ENCODE measurements around the gene PODXL. TPM values are rescaled to one million over a fixed set of nuclear protein-coding genes. Genes with fewer than 3 reads are reported as not detected.

The PODXL gene
- total RNA-seq, 5 donors from 2014 or later (not counting 1 experiment from before 2014, with no cell fraction given): 0.63 to 2.6 (median 1.5) TPM

DNA sequence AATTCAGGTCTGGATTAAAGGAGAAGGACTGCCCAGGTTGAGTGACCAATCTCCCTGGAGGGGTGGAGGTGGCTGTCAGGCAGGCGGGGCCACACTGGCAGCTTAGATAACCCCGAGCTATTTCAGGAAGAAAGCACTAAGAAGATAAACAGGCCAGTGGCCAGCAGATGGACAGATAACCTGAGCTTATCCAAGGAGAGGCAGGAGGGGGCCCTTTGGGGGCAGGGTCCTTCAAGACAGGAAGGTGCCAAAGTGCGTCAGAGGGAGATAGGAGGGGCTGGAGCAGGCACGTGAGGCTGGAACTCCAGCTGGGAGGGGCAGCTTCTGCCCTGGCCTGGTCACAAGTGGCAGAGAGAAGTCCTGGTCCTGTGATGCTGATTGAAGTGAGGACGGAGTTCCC lies 29.8 kb upstream of the PODXL start:
- no peaks in the 10 kb centered on the region for H3K9me3 Mint-ChIP-seq
- no peaks in the 10 kb centered on the region for H3K9me3 ChIP-seq
- H3K4me3 Mint-ChIP-seq: no peak overlapping the region
- H3K4me1 Mint-ChIP-seq: no peaks in the 10 kb centered on the region
- no peaks in the 10 kb centered on the region for H3K4me1 ChIP-seq (ENCODE audit: control insufficient read depth in 1 of 2, extremely low read depth in 1 of 2, insufficient read depth in 2 of 2, low read length in 2 of 2)
- ChIA-PET CTCF (no interaction called here), POLR2A (no interaction called here)
- no peak overlapping the region for H3K27ac ChIP-seq (ENCODE audit: low read length)
- WGBS (ENCODE audit: insufficient coverage): 68% methylated on average over 4 of the region's 5 CpGs
- H3K36me3 ChIP-seq (ENCODE audit: control insufficient read depth in 2 of 2, extremely low read depth in 1 of 2, insufficient read depth in 1 of 2, low read length in 1 of 2): no peaks in the 10 kb centered on the region
- peaks cover 0 to 15% of the 10 kb centered on the region in 2 experiments for H3K27me3 ChIP-seq (replicated peaks in 1 of 2; ENCODE audit: control insufficient read depth in 2 of 2, extremely low read depth in 1 of 2, insufficient read depth in 2 of 2, low read length in 1 of 2)
- no peak for ATAC-seq (replicated peaks in 1 of 4)
- H3K27ac Mint-ChIP-seq: no peak overlapping the region
- no peaks in the 10 kb centered on the region for H3K36me3 Mint-ChIP-seq
- DNase-seq: no peak
- no peak overlapping the region for H3K4me3 ChIP-seq (ENCODE audit: control insufficient read depth in 1 of 2, extremely low read depth in 1 of 2, low read length in 1 of 2)
- peaks cover 0 to 10% of the 10 kb centered on the region in 2 donors for H3K27me3 Mint-ChIP-seq

DNA sequence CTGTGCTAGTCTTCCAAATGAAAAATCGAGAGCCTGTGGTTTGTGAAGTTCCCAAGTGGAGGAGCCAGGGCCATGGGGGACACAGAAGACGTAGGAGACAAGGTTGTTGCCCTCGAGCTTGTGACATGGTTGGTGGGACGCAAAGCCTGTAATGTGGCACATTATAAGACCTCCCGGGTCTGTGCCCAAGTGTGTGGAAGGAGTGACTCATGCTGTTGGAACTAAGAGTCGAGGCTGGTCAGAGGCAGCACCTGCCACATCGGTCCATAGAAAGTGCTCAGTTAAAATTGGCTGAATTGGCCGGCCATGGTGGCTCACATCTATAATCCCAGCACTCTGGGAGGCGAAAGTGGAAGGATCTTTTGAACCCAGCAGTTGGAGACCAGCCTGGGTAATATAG lies 27.0 kb upstream of the PODXL start:
- CTCF ChIA-PET: no interaction called here
- Histone ChIP-seq H3K4me1 (ENCODE audit: control insufficient read depth in 1 of 2, extremely low read depth in 1 of 2, insufficient read depth in 2 of 2, low read length in 2 of 2) (no peaks in the 10 kb centered on the region), H3K27me3 (replicated peaks in 1 of 2; ENCODE audit: control insufficient read depth in 2 of 2, extremely low read depth in 1 of 2, insufficient read depth in 2 of 2, low read length in 1 of 2) (peaks cover 0 to 17% of the 10 kb centered on the region in 2 experiments), H3K4me3 (ENCODE audit: control insufficient read depth in 1 of 2, extremely low read depth in 1 of 2, low read length in 1 of 2) (no peak overlapping the region), H3K27ac (ENCODE audit: low read length) (no peak overlapping the region), H3K9me3 (no peaks in the 10 kb centered on the region), H3K36me3 (ENCODE audit: control insufficient read depth in 2 of 2, extremely low read depth in 1 of 2, insufficient read depth in 1 of 2, low read length in 1 of 2) (no peaks in the 10 kb centered on the region)
- no peaks in the 10 kb centered on the region for H3K4me1 Mint-ChIP-seq
- no peaks in the 10 kb centered on the region for H3K36me3 Mint-ChIP-seq
- no peak overlapping the region for H3K27ac Mint-ChIP-seq
- H3K4me3 Mint-ChIP-seq: no peak overlapping the region
- WGBS (ENCODE audit: insufficient coverage): 76% methylated on average over 6 of the region's 9 CpGs
- POLR2A ChIA-PET: no interaction called here
- ATAC-seq (replicated peaks in 1 of 4) (no peak), DNase-seq (no peak)
- no peaks in the 10 kb centered on the region for H3K9me3 Mint-ChIP-seq
- peaks cover 0 to 9% of the 10 kb centered on the region in 2 donors for H3K27me3 Mint-ChIP-seq

DNA sequence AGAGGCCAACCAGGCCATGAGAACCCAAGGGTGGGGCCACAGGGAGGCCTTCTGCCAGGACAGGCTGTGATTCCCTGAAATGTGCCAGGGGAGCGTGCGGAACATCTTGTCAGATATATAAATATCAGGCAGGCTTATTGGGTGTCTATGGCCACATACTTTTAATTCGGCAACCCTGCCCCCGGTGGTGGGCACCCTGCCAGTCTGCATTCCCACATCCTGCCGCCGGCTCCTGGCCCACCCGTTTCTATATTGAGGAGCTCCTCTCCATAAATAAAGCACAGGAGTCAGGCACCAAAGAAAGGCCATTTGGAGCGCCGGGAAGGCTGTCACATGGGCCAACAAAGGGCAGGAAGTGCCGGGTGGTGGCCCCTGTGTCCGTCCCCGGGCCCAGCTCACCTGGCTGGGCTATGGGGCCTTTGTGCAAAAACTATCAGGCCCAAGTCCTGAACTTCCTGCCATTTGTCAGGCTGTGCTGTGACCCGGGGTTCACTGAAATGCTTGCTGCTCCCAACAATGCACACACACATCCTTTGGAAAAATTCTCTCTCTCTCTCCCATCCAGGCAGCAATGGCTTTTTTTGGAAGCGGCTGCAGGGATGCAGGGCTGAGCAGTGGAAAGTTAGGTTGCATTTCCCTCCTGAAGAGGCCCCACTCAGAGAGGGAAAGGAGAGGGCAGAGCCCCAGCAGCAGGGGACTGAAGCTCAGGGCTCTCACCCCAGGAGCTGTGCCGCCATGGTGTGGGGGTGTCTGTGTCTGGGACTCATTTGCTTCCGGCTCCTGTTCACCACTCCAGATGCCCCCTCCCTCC lies 25.0 kb upstream of the PODXL start:
- Mint-ChIP-seq H3K9me3 (no peaks in the 10 kb centered on the region), H3K4me1 (no peaks in the 10 kb centered on the region), H3K4me3 (no peak overlapping the region), H3K27me3 (peaks cover 0 to 9% of the 10 kb centered on the region in 2 donors), H3K27ac (no peak overlapping the region), H3K36me3 (no peaks in the 10 kb centered on the region)
- Histone ChIP-seq H3K27ac (ENCODE audit: low read length) (no peak overlapping the region), H3K4me3 (ENCODE audit: control insufficient read depth in 1 of 2, extremely low read depth in 1 of 2, low read length in 1 of 2) (no peak overlapping the region), H3K9me3 (no peaks in the 10 kb centered on the region), H3K27me3 (replicated peaks in 1 of 2; ENCODE audit: control insufficient read depth in 2 of 2, extremely low read depth in 1 of 2, insufficient read depth in 2 of 2, low read length in 1 of 2) (peaks cover 0 to 17% of the 10 kb centered on the region in 2 experiments), H3K4me1 (ENCODE audit: control insufficient read depth in 1 of 2, extremely low read depth in 1 of 2, insufficient read depth in 2 of 2, low read length in 2 of 2) (no peaks in the 10 kb centered on the region), H3K36me3 (ENCODE audit: control insufficient read depth in 2 of 2, extremely low read depth in 1 of 2, insufficient read depth in 1 of 2, low read length in 1 of 2) (no peaks in the 10 kb centered on the region)
- CTCF ChIA-PET: no interaction called here
- 63% methylated on average over 12 of the region's 16 CpGs for WGBS (ENCODE audit: insufficient coverage)
- ATAC-seq (replicated peaks in 1 of 4): no peak
- POLR2A ChIA-PET: no interaction called here
- no peak for DNase-seq

DNA sequence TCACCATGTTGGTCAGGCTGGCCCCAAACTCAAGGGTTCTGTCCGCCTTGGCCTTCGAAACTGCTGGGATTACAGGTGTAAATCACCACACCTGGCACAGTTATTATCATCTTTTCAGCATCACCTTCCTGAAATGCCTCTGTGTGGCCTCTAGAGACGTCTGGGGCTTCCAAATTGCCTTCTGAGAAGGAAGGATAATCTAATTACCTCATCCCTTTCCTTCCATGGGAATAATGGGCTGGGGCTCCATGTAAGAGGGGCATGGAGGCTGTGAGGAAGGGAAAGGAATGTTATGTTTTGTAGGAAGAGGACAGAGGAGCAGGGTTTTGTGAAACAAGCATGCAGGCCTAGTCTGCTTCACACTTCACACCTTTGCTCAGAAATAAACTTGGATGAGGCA lies 22.2 kb upstream of the PODXL start:
- Histone ChIP-seq H3K9me3 (no peaks in the 10 kb centered on the region), H3K36me3 (ENCODE audit: control insufficient read depth in 2 of 2, extremely low read depth in 1 of 2, insufficient read depth in 1 of 2, low read length in 1 of 2) (no peaks in the 10 kb centered on the region), H3K27ac (ENCODE audit: low read length) (no peak overlapping the region), H3K4me3 (ENCODE audit: control insufficient read depth in 1 of 2, extremely low read depth in 1 of 2, low read length in 1 of 2) (no peak overlapping the region), H3K4me1 (ENCODE audit: control insufficient read depth in 1 of 2, extremely low read depth in 1 of 2, insufficient read depth in 2 of 2, low read length in 2 of 2) (no peaks in the 10 kb centered on the region), H3K27me3 (replicated peaks in 1 of 2; ENCODE audit: control insufficient read depth in 2 of 2, extremely low read depth in 1 of 2, insufficient read depth in 2 of 2, low read length in 1 of 2) (peaks cover 0 to 15% of the 10 kb centered on the region in 2 experiments)
- ChIA-PET POLR2A (no interaction called here), CTCF (no interaction called here)
- peaks cover 0 to 5% of the 10 kb centered on the region in 2 donors for H3K27me3 Mint-ChIP-seq
- H3K4me3 Mint-ChIP-seq: no peak overlapping the region
- H3K27ac Mint-ChIP-seq: no peak overlapping the region
- ATAC-seq (replicated peaks in 1 of 4) (no peak), DNase-seq (no peak)
- no peaks in the 10 kb centered on the region for H3K9me3 Mint-ChIP-seq
- no peaks in the 10 kb centered on the region for H3K4me1 Mint-ChIP-seq
- WGBS (ENCODE audit: insufficient coverage): 60% methylated on average over 2 of the region's 3 CpGs
- H3K36me3 Mint-ChIP-seq: no peaks in the 10 kb centered on the region

DNA sequence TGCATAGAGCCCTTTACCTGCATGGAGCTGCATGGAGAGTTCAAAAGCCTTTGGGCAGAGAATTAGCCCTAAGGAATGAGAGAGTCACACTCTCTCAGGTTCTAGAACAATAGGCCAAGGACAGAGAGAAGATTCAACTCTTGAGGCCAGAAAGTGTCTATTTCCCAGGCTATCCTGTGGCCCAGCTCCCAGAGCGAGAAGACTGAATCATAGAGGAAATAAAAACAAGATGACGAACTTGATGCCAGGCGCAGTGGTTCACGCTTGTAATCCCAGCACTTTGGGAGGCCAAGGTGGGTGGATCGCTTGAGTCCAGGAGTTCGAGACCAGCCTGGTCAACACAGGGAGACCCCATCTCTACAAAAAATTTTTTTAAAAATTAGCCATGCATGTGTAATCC lies 18.3 kb upstream of the PODXL start:
- DNase-seq (no peak), ATAC-seq (replicated peaks in 1 of 4) (no peak)
- no peaks in the 10 kb centered on the region for H3K9me3 Mint-ChIP-seq
- H3K27ac Mint-ChIP-seq: no peak overlapping the region
- no peak overlapping the region for H3K27ac ChIP-seq (ENCODE audit: low read length)
- POLR2A ChIA-PET: no interaction called here
- 83% methylated on average over 3 of the region's 6 CpGs for whole genome bisulfite sequencing (ENCODE audit: insufficient coverage)
- no peak overlapping the region for H3K4me3 Mint-ChIP-seq
- H3K9me3 ChIP-seq: no peaks in the 10 kb centered on the region
- H3K27me3 ChIP-seq (replicated peaks in 1 of 2; ENCODE audit: control insufficient read depth in 2 of 2, extremely low read depth in 1 of 2, insufficient read depth in 2 of 2, low read length in 1 of 2): peaks cover 0 to 3% of the 10 kb centered on the region in 2 experiments
- H3K4me1 Mint-ChIP-seq: no peaks in the 10 kb centered on the region
- no peaks in the 10 kb centered on the region for H3K4me1 ChIP-seq (ENCODE audit: control insufficient read depth in 1 of 2, extremely low read depth in 1 of 2, insufficient read depth in 2 of 2, low read length in 2 of 2)
- CTCF ChIA-PET: no interaction called here
- H3K27me3 Mint-ChIP-seq: peaks cover 0 to 3% of the 10 kb centered on the region in 2 donors
- no peaks in the 10 kb centered on the region for H3K36me3 Mint-ChIP-seq
- no peaks in the 10 kb centered on the region for H3K36me3 ChIP-seq (ENCODE audit: control insufficient read depth in 2 of 2, extremely low read depth in 1 of 2, insufficient read depth in 1 of 2, low read length in 1 of 2)
- H3K4me3 ChIP-seq (ENCODE audit: control insufficient read depth in 1 of 2, extremely low read depth in 1 of 2, low read length in 1 of 2): no peak overlapping the region

DNA sequence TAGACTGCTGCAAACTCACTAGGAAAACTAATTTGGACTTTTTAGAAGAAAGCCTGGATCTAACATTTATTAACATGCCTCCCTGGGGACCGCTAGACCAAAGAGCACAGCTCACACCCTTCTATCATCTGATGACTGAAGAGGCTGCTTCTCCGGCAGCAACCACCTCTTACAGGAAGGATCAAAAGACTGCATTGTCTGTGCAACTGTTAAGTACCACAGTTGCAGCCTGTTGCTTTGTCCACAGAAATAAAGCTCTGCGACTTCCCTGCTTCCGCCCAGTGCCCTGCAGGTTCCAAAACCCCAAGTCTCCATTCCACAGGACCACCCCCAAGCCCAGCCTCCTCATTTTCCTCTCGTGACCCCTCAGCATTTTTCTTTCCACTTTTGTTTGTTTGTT lies 14.0 kb upstream of the PODXL start:
- H3K27ac ChIP-seq (ENCODE audit: low read length): no peak overlapping the region
- no peaks in the 10 kb centered on the region for H3K4me1 Mint-ChIP-seq
- H3K4me3 ChIP-seq (ENCODE audit: control insufficient read depth in 1 of 2, extremely low read depth in 1 of 2, low read length in 1 of 2): no peak overlapping the region
- no peak overlapping the region for H3K27ac Mint-ChIP-seq
- H3K36me3 Mint-ChIP-seq: no peaks in the 10 kb centered on the region
- WGBS (ENCODE audit: insufficient coverage): 88% methylated on average over 4 of the region's 5 CpGs
- H3K36me3 ChIP-seq (ENCODE audit: control insufficient read depth in 2 of 2, extremely low read depth in 1 of 2, insufficient read depth in 1 of 2, low read length in 1 of 2): no peaks in the 10 kb centered on the region
- no peaks in the 10 kb centered on the region for H3K9me3 ChIP-seq
- ATAC-seq (replicated peaks in 1 of 4) (no peak), DNase-seq (no peak)
- H3K9me3 Mint-ChIP-seq: no peaks in the 10 kb centered on the region
- ChIA-PET POLR2A (no interaction called here), CTCF (no interaction called here)
- no peaks in the 10 kb centered on the region for H3K4me1 ChIP-seq (ENCODE audit: control insufficient read depth in 1 of 2, extremely low read depth in 1 of 2, insufficient read depth in 2 of 2, low read length in 2 of 2)
- peaks cover 4% of the 10 kb centered on the region in 2 donors for H3K27me3 Mint-ChIP-seq
- H3K4me3 Mint-ChIP-seq: no peak overlapping the region
- peaks cover 0 to 8% of the 10 kb centered on the region in 2 experiments for H3K27me3 ChIP-seq (replicated peaks in 1 of 2; ENCODE audit: control insufficient read depth in 2 of 2, extremely low read depth in 1 of 2, insufficient read depth in 2 of 2, low read length in 1 of 2)
